Activated naive CD4-positive, alpha-beta T cell (primary cell): ENCODE measurements around the gene METTL24.
"Not testable (repeated sequence)": the region's sequence is repeated elsewhere in the genome, so short reads cannot be mapped to it uniquely, and the experiment has no call there.

Experiments used
- DNase-seq, 4 experiments: peaks; one replicate each; lab custom pipeline; 2025; lab: John Stamatoyannopoulos, UW

Gene METTL24

DNA sequence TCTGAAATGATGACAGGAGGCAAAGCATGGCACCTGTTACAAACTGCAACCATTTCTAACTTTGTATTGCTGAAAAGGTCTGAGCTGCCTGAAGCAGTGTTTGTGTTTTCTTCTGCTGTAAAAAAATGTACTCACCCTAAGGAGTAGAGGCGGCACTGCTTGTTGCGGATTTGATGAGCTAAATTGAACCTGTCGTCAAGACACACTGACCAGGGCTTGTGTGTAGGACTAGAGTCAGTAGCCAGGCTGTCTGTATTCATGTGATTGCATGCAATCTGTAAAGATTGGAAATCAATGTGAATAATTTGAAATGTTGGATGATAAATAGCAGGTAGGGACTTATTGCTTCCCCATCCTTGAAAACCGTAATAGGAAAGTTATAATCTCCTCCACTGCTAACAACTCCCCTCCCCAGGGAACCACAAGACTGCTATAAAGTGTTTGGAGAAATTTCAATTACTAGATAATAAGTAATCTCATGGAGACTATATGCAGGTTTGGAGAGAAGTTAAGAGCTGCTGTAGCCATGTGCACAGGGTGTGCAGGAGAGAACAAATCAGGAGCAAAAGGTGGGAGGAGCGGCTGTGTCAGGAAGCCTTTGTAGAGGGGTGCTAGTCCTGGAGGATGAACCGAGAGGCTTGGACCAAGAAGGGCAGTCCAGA is 42.8 kb downstream of the METTL24 start:
- no peak for DNase-seq

DNA sequence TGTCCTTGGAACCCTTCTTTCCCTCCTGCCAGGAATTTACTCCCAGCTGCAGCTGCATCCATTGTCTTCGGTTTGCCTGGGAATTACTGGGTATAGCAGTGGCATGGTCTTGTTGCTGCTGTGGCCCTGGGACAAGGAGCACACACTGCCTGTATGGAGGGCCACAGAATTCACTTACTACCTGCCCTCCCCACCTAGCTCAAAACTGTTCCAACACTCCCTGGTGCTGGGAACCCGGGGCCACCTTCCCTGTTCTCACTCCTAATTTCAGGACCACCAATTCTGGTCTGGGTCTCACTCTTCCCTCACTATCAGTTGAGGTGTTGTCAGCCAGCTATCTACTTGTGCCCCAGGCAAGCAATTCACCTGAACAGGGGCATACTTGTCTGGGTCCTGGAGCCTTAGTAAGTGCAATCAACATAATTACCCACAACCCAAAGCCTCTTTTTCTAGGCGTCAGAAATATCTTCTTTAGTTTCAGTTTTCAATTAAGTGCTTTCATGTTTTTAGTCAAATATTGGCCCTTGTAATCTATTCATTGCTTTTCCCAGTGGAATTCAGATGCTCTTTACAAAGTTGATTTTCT is 47.2 kb downstream of the METTL24 start:
- DNase-seq = no peak

DNA sequence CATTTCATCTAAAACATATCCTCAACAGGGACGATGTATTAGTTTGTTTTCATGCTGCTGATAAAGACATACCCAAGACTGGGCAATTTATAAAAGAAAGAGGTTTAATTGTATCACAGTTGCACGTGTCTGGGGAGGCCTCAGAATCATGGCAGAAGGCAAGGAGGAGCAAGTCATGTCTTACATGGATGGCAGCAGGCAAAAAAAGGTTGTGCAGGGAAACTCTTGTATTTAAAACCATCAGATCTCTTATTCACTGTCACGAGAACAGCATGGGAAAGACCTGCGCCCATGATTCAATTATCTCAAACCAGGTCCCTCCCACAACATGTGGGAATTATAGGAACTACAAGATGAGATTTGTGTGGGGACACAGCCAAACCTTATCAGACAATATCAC is 48.7 kb downstream of the METTL24 start:
- not testable (repeated sequence) for DNase-seq

DNA sequence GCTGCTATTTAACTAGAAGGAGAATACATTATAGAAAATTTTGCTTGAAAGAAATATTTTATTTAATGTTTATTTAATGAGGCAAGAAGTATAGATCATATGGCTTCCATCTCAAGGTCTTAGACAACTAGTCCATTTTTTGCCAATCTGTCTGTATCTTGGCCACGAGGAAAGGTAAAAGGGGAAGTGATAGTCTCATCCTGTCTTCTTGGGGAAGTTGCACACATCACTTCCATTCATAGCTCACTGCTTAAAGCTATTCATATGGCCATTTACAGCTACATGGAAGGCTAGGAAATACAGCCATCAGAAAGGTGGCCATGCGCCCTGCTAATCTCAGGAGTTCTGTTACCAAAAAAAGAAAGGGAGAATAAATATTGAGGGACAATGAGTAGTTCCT is 50.8 kb downstream of the METTL24 start:
- no peak for DNase-seq

DNA sequence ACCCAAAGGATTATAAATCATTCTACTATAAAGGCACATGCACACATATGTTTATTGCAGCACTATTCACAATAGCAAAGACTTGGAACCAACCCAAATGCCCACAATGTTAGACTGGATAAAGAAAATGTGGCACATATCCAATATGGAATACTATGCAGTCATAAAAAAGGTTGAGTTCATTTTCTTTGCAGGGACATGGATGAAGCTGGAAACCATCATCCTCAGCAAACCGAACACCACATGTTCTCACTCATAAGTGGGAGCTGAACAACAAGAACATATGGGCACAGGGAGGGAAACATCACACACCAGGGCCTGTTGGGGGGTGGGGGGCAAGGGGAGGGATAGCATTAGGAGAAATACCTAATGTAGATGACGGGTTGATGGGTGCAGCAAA is 52.3 kb downstream of the METTL24 start:
- not testable (repeated sequence) for DNase-seq

DNA sequence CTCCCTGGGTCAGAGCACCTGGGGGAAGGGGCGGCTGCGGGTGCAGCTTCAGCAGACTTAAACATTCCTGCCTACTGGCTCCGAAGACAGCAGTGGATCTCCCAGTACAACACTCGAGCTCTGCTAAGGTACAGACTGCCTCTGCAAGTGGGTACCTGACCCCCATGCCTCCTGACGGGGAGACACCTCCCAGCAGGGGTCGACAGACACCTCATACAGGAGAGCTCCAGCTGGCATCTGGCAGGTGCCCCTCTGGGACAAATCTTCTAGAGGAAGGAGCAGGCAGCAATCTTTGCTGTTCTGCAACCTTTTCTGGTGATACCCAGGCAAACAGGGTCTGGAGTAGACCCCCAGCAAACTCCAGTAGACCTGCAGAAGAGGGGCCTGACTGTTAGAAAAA is 54.5 kb downstream of the METTL24 start:
- DNase-seq = not testable (repeated sequence)

DNA sequence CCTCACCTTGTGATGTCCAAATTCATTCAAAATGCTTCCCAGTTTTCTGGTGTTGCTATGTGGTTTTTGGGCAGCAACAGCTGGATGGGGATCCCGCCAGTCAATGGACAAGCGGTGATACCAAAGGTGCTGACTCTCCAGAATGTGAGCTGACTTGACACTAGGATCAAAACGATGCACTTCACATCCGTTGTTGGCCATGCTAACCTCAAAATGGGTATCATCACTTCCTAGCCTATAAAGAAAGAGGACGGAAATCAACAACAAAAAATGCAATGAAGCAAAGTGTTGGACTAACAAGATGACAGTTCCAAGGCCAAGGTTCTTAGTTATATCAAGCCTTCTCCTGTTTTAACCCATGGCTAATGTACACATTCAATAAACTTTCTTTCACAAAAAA is 59.2 kb downstream of the METTL24 start:
- no peak for DNase-seq

DNA sequence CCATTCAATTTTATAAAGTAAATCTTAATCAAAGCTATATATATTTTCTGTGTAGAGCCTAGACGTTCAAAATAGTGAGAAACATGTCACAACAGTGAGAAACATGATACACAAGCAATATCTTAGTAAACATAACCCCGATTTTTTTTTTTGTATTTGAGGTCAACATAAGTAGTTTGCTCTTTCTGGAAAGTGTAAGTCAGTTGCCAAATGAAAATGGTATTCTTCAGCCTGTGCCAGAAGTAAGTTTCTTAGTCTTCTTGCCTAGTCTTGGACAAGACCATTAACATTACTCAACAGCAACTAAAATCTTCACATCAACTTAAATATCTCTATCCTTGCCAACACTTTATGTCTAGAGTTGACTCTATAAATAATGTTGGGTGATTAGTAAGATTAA is 59.7 kb downstream of the METTL24 start:
- DNase-seq = no peak

DNA sequence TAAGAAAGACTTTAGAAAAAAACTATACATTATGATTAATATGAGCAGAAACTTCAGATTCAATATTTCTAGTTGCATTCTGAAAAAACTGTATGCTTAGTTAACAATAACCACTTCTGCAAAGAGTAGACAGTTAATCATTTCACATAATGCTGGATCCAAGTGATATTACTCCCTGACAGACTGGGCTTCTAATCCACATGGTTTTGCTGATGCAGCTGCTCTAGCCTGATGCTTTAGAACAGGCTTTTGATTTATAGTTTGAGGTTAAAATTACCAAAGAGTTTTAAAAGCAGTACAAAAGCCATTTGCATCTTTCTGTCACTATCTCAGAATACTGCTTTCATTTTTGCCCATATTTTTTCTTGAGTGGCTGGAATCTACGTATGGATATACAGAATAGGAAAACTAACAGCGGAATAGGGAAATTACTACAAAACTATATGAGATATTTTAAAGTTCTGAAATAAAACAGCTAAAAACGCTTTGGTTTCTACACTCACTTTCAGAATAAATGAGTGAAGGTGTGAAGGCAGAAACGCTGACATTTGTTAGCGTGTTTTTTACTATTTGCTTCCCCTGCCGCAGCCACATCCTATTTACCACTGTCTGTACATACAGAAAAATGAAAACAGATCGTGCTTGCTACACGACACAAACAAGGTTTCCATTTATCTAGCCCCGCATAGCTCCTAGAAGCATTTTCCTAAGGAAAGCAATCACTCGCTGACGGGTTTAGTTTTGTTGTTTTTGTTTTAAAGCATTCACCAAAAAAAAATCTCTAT is 61.7 kb downstream of the METTL24 start:
- DNase-seq = no peak

DNA sequence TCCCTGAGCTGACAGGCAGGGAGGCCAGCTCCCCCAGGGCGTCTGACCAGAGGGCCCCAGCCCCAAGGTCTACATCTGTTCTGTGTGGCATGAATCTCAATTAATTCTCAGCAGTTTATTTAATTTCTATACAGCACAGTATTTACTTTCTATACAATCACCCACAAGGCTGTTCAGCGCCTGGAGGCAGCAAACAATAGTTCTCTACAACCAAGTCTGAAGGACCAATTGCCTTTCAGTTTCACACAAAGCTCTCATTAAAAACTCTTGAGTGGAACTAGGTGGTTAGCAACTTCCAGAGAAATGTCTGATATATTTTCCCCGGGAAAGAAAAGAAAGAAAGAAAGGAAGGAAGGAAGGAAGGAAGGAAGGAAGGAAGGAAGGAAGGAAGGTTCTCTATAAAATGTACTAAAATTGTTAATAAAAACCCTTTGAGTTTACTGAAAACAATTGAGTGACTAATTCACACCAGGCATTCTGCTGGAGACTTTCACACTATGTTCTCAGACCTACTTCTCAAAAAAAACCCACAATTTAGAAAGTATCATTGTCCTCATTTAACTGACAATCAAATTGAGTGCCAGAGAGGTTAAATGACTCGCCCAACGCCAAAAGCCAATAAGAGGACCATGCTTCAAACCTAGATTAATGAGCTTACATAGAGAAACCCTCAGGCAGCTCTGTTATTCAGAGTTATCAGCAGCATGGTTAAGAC is 62.5 kb downstream of the METTL24 start:
- DNase-seq = no peak

DNA sequence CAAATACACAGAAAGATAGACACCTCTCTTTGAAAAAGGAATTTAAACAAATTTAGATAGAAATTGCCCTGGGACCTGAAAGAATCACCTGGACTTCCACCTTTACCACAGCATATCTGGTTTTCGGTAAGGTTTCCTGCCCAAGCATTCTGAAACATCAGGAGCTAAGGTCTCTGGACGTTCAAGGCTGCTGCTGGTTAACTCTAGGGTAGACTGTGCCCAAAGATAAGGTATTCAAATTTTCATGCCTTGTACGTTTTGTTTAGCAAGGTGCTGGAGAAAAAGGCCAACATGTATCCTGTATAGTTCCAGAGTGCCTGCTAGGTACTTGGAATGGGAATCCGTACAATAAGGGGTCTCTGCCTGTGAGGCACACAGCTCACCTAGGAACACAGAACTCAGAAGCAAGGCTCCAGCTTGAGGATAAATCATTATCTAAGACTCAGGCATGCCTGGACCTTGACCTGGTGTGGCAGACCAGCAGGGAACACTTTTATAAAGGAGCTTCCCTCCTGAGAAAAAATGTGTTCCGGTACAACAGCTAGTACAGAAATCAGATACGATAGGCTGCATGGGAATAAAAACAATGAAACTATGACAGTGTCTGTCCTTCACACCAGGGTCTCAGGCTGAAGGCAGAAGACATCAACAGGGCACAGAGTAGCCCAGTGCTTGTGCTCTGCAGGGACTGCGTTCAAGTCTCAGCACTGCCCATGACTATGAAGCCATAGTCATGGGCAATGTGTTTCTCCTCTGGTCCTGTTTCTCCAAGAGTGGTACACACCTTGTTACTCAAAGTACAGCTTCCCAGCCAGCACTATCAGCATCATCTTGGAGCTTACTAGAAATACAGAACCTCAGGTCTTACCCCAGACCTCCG is 70.4 kb downstream of the METTL24 start:
- no peak for DNase-seq

DNA sequence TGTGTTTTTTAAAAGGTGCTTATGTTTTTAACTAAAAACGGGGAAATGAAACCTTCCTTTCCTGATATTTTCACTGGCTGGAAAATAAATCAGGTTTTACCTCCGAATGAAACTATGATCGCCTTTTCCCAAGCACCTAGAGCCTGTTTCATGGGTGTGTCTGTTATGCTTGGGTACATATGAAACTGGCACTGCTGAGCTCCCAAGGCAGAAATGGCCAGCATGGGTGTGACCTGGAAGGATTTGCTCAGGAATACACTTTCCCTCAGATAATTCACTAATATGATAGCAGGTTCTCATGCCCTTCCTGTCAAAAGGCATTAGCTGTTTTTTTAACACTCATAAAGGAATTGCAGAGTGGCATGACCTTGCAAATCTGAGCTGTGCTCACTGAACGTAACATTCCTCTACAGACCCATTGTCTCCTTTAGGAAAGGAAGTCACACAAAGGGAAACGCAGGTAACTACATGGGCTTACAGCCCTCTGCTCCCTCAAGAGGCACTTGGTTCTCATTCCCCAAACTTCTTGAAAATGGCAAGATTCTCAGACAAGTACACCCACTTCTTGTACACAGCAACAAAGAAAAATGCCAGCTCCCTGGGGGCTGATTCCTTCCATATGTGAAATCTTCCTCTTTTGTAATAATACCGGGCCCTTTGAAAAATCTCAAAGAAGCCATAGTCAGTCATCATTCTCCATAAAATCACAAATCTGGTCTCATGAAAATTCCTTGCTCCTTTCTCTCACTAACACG is 72.7 kb downstream of the METTL24 start:
- DNase-seq = no peak

DNA sequence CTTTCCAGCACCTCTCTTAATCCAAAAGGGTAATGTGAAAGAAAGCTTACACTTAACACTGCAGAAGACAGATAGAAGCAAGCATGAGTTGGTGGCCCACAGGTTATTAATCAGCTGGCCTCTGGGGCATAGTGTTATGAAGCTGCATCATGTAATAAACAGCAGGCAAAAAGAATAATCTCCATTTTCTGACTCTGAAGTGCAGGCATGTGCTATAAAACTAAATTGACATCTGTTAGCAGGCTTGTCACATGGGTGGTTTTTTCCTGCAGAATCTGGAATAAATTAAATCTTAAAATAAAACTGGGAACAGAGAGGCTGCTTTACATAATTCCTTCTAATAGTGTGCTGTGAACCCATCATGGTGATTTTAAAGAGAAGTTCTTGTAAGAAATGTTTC is 73.3 kb downstream of the METTL24 start:
- DNase-seq = no peak

DNA sequence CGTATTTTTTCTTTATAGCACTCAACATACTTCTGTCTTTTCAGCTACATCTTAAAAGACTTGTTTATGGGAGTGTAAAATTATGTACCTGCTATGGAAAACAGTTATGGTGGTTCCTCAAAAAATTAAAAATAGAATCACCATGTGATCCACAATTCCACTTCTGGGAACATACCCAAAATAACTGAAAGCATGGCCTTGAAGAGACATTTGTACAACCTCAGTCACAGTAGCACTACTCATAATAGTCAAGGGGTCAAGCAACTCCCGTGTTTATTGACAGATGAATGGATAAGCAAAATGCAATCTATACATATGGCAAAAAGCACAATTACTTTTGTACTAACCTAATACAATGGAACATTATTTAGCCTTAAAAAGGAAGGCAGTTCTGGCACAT is 74.5 kb downstream of the METTL24 start:
- no peak for DNase-seq

DNA sequence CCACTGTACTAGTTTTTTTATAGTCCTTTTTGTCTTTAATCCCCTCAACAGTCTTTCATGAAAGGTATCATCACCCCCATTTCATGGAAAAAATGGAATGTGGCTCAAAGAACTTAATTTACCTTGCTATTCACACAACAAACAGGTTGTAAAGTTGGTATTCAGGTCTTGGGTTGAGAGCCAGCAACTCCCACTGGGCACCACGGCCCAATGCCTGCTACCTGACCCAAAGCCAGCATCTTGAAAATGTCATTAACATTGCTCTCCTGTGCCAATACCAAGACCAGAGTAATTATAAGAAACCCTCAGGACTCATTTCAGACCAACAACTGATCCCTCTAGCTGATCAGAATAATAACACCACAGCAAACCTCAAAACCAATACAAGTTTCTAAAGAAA is 75.7 kb downstream of the METTL24 start:
- DNase-seq = no peak

DNA sequence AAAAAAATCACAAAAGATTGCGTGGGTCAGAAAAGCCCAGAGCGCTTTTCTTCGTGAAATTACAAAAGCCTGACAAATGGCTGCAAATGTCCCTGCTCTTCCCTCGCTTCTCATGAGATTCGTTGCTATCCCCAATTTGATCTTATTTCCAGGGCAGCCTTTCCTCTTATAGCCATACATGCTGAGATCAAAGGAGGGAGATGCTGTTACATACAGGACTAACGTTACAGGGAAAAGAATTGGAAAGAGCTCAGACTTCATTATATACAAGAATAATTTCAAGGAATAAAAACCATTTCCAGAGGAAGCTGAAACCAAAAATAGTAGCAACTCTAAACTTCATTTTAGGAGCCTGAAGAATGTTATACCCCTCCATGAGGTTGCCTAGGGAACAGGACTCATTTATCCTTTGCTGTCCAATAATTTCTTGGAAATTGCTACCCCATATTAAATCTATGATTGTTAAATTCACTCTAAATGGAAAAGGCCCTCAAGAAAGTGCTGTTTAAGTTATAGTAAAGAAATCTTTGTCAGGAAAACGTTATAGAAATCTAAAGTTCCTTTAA is 81.0 kb downstream of the METTL24 start:
- no peak for DNase-seq

DNA sequence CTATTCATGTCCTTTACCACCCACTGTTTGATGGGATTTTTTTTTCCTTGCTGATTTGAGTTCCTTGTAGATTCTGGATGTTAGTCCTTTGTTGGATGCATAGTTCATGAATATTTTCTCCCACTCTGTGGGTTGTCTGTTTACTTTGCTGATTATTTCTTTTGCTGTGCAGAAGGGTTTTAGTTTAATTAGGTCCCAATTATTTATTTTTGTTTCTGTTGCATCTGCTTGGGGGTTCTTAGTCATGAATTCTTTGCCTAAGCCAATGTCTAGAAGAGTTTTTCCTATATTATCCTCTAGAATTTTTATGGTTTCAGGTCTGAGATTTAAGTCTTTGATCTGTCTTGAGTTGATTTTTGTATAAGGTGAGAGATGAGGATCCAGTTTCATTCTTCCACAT is 85.4 kb downstream of the METTL24 start:
- DNase-seq = not testable (repeated sequence)

DNA sequence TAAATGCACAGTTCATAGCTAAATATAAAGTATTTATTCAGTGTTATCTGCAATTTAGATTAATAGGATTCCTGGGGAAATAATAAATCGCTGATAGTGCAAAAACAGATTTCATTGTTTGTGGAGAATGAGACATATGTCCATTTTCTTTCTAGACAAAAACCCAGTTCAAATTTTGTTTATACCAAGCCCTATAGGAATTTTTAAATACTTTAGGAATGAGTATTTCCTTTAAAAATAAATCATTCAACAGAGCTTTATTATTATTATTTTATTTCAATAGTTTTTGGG is 86.5 kb downstream of the METTL24 start:
- no peak for DNase-seq

DNA sequence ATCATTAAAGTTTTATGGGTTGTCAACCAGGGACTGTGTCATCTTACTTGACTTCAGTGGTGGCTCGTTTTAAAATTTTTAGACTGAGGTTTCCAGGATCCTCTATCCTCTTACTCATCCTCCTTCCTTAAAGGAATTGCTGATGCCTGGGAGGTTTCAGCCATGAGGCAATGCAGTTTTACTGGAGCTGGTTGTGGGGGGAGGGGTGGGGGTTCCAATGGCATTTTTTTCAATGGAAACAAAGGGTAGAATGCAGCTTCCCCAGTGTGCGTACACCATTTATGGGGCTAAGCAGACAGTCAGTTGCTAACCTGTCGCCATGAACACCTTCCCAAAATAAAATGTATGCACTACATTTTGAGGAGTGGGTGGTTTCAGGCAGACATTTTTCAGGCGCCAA is 88.0 kb downstream of the METTL24 start:
- DNase-seq = no peak

DNA sequence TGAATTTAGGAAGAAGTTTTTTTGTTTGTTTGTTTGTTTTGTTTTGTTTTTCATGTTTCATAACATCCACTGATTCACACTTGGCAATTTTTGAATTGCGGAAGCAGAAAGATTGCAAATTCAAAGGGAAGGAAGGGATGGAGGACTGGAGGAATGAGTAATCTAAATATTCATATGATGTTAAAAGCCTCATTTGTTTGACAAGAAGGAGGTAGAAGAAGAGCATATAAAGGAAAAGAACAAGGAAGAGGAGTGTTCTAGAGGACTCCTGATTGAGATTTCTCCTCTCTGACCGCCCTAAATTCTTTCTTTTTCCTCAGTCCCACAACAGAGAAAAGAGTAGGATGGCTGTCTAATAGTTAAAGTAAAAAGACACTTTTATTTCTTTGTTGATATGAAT is 88.5 kb downstream of the METTL24 start:
- DNase-seq = no peak

DNA sequence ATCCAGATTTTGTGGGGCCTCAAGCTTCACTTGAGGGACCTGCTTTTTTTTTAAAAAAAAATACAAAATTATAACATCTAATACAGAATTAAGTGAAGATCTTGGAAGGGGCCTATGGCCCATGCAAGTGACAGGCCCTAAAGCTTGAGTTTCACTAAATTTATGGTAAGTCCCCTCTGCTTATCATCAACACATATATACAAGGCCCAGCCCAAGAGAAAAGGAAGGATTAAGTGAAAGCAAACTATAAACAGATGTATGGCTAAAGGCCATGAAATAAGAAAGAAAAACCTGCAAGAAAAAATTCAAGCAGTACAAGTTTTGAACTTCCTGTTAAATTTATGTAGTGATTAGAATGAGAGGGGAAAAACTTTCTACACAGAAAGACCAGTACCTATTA is 91.2 kb downstream of the METTL24 start:
- no peak for DNase-seq
